Measurements from ENCODE around the gene FAAP20. TPM values are rescaled to one million over a fixed set of nuclear protein-coding genes. Genes with fewer than 3 reads are reported as not detected.

Gene FAAP20
- total and polyA plus RNA-seq, 2 experiments from 2014 or later, result 34.5 to 122 TPM

DNA sequence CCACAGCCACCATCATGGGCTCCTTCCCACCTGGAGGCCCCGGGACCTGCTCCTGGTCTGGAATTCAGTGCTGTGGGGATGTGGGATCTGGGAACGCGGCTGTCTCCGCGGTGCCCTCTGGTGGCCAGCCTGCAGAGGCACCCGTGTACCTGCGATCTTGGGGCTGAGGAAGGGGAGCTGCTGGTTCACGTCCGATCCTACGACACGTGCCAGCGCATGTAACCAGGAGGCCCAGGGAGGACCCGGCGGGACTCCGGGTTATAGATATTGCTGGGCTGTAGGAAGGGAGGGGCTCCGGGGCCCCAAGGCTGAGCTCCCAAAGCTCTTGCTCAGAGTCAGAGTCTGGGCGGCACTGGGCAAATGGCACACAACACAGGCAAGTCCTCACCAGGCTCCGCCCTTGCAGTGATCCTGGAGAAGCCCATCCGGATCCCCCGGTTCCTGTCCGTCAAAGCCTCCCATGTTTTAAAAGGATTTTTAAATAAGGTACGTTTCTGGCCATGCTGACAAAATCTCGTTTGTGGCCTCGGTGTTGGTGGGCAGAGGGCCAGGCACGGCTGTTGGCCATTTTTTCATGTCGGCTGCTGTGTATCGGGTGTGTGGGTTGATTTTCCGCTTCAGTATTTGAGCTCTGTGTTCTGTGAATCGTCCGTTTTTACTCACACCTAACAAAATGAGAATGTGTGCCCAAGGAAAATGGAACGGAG is 20.1 kb downstream of the FAAP20 start:
- peak overlapping the region; percentile 74 for H2AFZ ChIP-seq
- no peaks in the 10 kb centered on the region for H3K36me3 ChIP-seq (ENCODE audit: low read depth)
- no peaks in the 10 kb centered on the region for H3F3A ChIP-seq (ENCODE audit: insufficient read depth)
- peak overlapping the region; percentile 97 for H3K4me2 ChIP-seq (ENCODE audit: unreplicated experiment)
- H3K4me1 ChIP-seq (ENCODE audit: insufficient read depth), result peaks cover 5% of the 10 kb centered on the region; the same call in 1 of the 2 replicates
- in situ Hi-C loops (cut with MboI), result loop anchor here (25.0 kb wide), 1 partner anchor 338 kb away; no protein-coding TSS in a partner anchor
- no peaks in the 10 kb centered on the region for H3K79me2 ChIP-seq (ENCODE audit: insufficient read depth)
- peak overlapping the region; percentile 72 for H3K4me3 ChIP-seq
- WGBS, 2 experiments (ENCODE audit: low coverage in 1 of 2, low lambda C conversion rate in 2 of 2, missing lambda C conversion rate in 2 of 2), result 6 to 8% methylated on average over 31 of the region's 31 CpGs
- no peaks in the 10 kb centered on the region for H3K27me3 ChIP-seq (replicated peaks; ENCODE audit: insufficient read depth)
- TF ChIP-seq EZH2 (IDR thresholded peaks at IDR 0.05; ENCODE audit: insufficient read depth, poor library complexity, severe bottlenecking), result no peak
- no peak for TF ChIP-seq EZH2phosphoT487 (IDR thresholded peaks at IDR 0.05; ENCODE audit: insufficient read depth, low read depth)
- H3K9ac ChIP-seq, result peak overlapping the region; percentile 34
- H3K9me3 ChIP-seq (ENCODE audit: low read depth), result no peaks in the 10 kb centered on the region
- no peak overlapping the region for H3K27ac ChIP-seq
- H3K9me2 ChIP-seq (ENCODE audit: insufficient read depth), result no peaks in the 10 kb centered on the region
- H4K20me1 ChIP-seq (ENCODE audit: insufficient read depth), result no peaks in the 10 kb centered on the region
- peak; percentile 80 for DNase-seq

- Histone ChIP-seq H3K9me3 (ENCODE audit: low read depth) (no peaks in the 10 kb centered on the region), H3K27me3 (replicated peaks; ENCODE audit: insufficient read depth) (no peaks in the 10 kb centered on the region), H3K4me3 (peak overlapping the region; percentile 72; the same call in 1 of the 2 replicates), H3K36me3 (ENCODE audit: low read depth) (no peaks in the 10 kb centered on the region), H3K79me2 (ENCODE audit: insufficient read depth) (no peaks in the 10 kb centered on the region), H3K4me2 (ENCODE audit: unreplicated experiment) (no peak overlapping the region), H3F3A (ENCODE audit: insufficient read depth) (no peaks in the 10 kb centered on the region), H3K9me2 (ENCODE audit: insufficient read depth) (no peaks in the 10 kb centered on the region), H4K20me1 (ENCODE audit: insufficient read depth) (no peaks in the 10 kb centered on the region), H2AFZ (no peak overlapping the region), H3K4me1 (ENCODE audit: insufficient read depth) (peaks cover 5% of the 10 kb centered on the region; the same call in 1 of the 2 replicates), H3K9ac (no peak overlapping the region), H3K27ac (no peak overlapping the region)
- no peak for TF ChIP-seq EZH2phosphoT487 (IDR thresholded peaks at IDR 0.05; ENCODE audit: insufficient read depth, low read depth)
- no peak for TF ChIP-seq EZH2 (IDR thresholded peaks at IDR 0.05; ENCODE audit: insufficient read depth, poor library complexity, severe bottlenecking)
- no peak for DNase-seq
- in situ Hi-C loops (cut with MboI), result no loop called here
- 52 to 54% methylated on average over 37 of the region's 37 CpGs for WGBS, 2 experiments (ENCODE audit: low coverage in 1 of 2, low lambda C conversion rate in 2 of 2, missing lambda C conversion rate in 2 of 2)
Measured at GRCh38 chr1:2173546-2174347, 20.8 kb downstream of the FAAP20 start.

DNA sequence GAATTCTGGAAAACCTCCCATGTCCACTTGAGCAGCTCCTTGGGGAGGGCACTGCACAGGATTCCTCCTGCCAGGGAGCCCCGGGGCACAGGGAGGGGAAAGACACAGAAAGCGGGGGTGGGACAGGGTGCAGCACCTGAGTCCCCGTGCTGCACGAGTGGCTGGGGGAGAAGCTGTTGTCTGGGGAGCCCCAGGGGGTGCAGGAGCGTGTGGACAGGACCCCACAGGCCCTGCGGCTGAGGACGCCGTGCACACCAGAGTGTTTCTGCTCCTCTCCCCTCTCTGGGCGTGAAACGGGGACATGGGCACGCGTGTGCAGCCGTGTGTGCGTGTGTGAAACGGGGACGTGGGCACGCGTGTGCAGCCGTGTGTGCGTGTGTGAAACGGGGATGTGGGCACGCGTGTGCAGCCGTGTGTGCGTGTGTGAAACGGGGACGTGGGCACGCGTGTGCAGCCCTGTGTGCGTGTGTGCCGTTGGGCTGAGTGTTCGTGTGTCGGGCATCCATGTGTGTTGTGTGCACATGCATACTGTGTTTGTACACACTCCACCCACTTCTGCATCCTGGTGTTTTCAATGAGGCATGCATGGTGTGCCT is 21.9 kb downstream of the FAAP20 start:
- in situ Hi-C loops (cut with MboI), result no loop called here

DNA sequence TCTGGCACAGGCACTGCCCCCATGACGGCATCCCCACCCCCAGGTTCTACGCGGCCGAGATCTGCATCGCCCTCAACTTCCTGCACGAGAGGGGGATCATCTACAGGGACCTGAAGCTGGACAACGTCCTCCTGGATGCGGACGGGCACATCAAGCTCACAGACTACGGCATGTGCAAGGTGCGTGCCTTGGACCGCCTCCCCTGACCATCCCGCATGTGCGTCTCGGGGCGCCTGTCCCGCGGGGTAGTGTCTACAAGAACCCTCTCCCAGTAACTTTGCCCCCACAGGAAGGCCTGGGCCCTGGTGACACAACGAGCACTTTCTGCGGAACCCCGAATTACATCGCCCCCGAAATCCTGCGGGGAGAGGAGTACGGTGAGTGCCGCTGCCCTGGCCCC is 22.6 kb downstream of the FAAP20 start:
- no peaks in the 10 kb centered on the region for H3K9me3 ChIP-seq (ENCODE audit: low read depth)
- in situ Hi-C loops (cut with MboI), result no loop called here
- TF ChIP-seq EZH2phosphoT487 (IDR thresholded peaks at IDR 0.05; ENCODE audit: insufficient read depth, low read depth), result no peak
- TF ChIP-seq EZH2 (IDR thresholded peaks at IDR 0.05; ENCODE audit: insufficient read depth, poor library complexity, severe bottlenecking), result no peak
- H3K36me3 ChIP-seq (ENCODE audit: low read depth), result no peaks in the 10 kb centered on the region
- no peaks in the 10 kb centered on the region for H4K20me1 ChIP-seq (ENCODE audit: insufficient read depth)
- H3K4me2 ChIP-seq (ENCODE audit: unreplicated experiment), result no peak overlapping the region
- H3K4me3 ChIP-seq, result no peak overlapping the region
- H3K4me1 ChIP-seq (ENCODE audit: insufficient read depth), result peaks cover 5% of the 10 kb centered on the region; the same call in 1 of the 2 replicates
- H2AFZ ChIP-seq, result no peak overlapping the region
- H3K79me2 ChIP-seq (ENCODE audit: insufficient read depth), result no peaks in the 10 kb centered on the region
- no peaks in the 10 kb centered on the region for H3F3A ChIP-seq (ENCODE audit: insufficient read depth)
- no peak for DNase-seq
- WGBS, 2 experiments (ENCODE audit: low coverage in 1 of 2, low lambda C conversion rate in 2 of 2, missing lambda C conversion rate in 2 of 2), result 88 to 89% methylated on average over 24 to 26 of the region's 26 CpGs
- H3K9ac ChIP-seq, result no peak overlapping the region
- no peaks in the 10 kb centered on the region for H3K27me3 ChIP-seq (replicated peaks; ENCODE audit: insufficient read depth)
- no peak overlapping the region for H3K27ac ChIP-seq
- no peaks in the 10 kb centered on the region for H3K9me2 ChIP-seq (ENCODE audit: insufficient read depth)

More for the DNA sequence above, 21.9 kb downstream of the FAAP20 start:
- no peak overlapping the region for H3K4me2 ChIP-seq (ENCODE audit: unreplicated experiment)
- H3F3A ChIP-seq (ENCODE audit: insufficient read depth), result no peaks in the 10 kb centered on the region
- peaks cover 5% of the 10 kb centered on the region; the same call in 1 of the 2 replicates for H3K4me1 ChIP-seq (ENCODE audit: insufficient read depth)
- H3K4me3 ChIP-seq, result no peak overlapping the region
- H3K9me2 ChIP-seq (ENCODE audit: insufficient read depth), result no peaks in the 10 kb centered on the region
- H3K27ac ChIP-seq, result no peak overlapping the region
- DNase-seq, result no peak
- H3K9me3 ChIP-seq (ENCODE audit: low read depth), result no peaks in the 10 kb centered on the region
- WGBS, 2 experiments (ENCODE audit: low coverage in 1 of 2, low lambda C conversion rate in 2 of 2, missing lambda C conversion rate in 2 of 2), result 80 to 83% methylated on average over 27 to 33 of the region's 33 CpGs
- no peaks in the 10 kb centered on the region for H3K36me3 ChIP-seq (ENCODE audit: low read depth)
- H3K79me2 ChIP-seq (ENCODE audit: insufficient read depth), result no peaks in the 10 kb centered on the region
- TF ChIP-seq EZH2phosphoT487 (IDR thresholded peaks at IDR 0.05; ENCODE audit: insufficient read depth, low read depth), result no peak
- no peak for TF ChIP-seq EZH2 (IDR thresholded peaks at IDR 0.05; ENCODE audit: insufficient read depth, poor library complexity, severe bottlenecking)
- no peaks in the 10 kb centered on the region for H4K20me1 ChIP-seq (ENCODE audit: insufficient read depth)
- no peaks in the 10 kb centered on the region for H3K27me3 ChIP-seq (replicated peaks; ENCODE audit: insufficient read depth)
- no peak overlapping the region for H2AFZ ChIP-seq
- H3K9ac ChIP-seq, result no peak overlapping the region
